Mesenteric fat pad (tissue), 1 donor: Measurements from ENCODE around the gene UGT1A8. TPM values are rescaled to one million over a fixed set of nuclear protein-coding genes. Genes with fewer than 3 reads are reported as not detected.
"Not testable (repeated sequence)": the region's sequence is repeated elsewhere in the genome, so short reads cannot be mapped to it uniquely, and the experiment has no call there.

Experiments used
- DNase-seq: peaks from one replicate; pipeline ENCODE4 v3.0.0-alpha.2; 2020; ENCODE audit warnings: low spot score
- long read RNA-seq: library from polyadenylated mRNA; unstranded; transcript quantifications from one replicate; pipeline ENCODE4 v2.0.0, GENCODE V29; 2020
- total RNA-seq: library from RNA; stranded (reverse); fragmentation: NEBNext Ultra II Directional; extraction: Animal tissue kit (Norgen Biotek cat#: 25700); gene quantifications from one replicate; pipeline ENCODE4 v1.2.1, GENCODE V29; 2021
- donor health status: DM: yes; HTN: yes; CAD: no.

Gene UGT1A8
- total RNA-seq, result not detected
- long read RNA-seq, result 0 reads

DNA sequence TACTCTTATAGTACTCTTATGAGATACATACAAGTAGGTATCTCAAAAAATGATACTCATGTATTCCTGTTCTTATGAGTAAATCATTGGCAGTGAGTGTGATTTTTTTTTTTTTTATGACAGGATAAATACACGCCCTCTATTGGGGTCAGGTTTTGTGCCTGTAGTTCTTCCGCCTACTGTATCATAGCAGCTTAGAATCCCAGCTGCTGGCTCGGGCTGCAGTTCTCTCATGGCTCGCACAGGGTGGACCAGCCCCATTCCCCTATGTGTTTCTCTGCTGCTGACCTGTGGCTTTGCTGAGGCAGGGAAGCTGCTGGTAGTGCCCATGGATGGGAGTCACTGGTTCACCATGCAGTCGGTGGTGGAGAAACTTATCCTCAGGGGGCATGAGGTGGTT is at the start of gene UGT1A8:
UGT1A8 (plus strand) TSS at position 158 of the 400 bp plus-strand sequence; CDS start at position 233, 75 bp downstream.
- not testable (repeated sequence) for DNase-seq

GRCh38 chr2:233571001-233571400 is 46.4 kb upstream of the UGT1A8 start:
- no peak for DNase-seq

DNA sequence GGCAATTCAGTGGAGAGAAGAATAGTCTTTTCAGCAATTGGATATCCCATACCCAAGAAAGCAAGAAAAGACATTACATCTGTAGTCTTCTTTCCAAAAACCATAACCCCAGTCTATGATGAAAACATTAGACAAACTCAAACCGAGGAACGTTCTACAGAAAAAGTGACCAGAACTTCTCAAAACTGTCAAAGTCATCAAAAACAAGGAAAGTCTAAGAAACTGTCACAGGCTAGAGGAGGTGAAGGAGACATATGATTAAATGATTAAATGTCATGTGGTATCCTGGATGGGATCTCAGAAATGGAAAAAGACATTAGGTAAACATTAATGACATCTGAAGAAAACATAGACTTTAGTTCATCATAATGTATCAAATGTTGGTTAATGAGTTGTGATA is 46.0 kb upstream of the UGT1A8 start:
- DNase-seq, result no peak

DNA sequence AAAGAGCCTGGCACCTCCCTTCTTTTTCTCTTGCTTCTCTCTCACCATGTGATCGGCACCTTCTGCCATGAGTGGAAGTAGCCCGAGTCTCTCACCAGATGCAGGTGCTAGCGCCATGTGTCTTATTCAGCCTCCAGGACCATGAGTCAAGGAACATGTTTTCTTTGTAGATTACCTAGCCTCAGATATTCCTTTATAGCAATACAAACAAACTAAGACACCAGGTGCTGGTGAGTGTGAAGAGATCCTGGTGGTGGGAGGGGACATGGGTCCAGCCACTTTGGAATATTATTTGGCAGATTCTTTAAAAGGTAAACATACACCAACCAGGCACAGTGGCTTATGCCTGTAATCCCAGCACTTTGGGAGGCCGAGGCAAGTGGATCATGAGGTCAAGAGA is 45.0 kb upstream of the UGT1A8 start:
- no peak for DNase-seq

- not testable (repeated sequence) for DNase-seq
These were observed 40.1 kb upstream of the UGT1A8 start for GRCh38 chr2:233577341-233577740.

DNA sequence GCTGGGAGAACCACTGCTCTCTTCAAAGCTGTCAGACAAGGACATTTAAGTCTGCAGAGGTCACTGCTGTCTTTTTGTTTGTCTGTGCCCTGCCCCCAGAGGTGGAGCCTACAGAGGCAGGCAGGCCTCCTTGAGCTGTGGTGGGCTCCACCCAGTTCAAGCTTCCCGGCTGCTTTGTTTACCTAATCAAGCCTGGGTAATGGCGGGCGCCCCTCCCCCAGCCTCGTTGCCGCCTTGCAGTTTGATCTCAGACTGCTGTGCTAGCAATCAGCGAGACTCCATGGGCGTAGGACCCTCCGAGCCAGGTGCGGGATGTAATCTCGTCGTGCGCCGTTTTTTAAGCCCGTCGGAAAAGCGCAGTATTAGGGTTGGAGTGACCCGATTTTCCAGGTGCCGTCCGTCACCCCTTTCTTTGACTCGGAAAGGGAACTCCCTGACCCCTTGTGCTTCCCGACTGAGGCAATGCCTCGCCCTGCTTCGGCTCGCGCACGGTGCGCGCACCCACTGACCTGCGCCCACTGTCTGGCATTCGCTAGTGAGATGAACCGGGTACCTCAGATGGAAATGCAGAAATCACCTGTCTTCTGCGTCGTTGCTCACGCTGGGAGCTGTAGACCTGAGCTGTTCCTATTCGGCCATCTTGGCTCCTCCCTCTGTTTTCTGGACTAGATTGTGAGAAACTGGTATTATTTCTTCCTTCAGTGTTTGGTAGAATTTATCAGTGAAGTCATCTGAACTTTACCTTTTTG is 34.0 kb upstream of the UGT1A8 start:
- DNase-seq, result not testable (repeated sequence)

DNA sequence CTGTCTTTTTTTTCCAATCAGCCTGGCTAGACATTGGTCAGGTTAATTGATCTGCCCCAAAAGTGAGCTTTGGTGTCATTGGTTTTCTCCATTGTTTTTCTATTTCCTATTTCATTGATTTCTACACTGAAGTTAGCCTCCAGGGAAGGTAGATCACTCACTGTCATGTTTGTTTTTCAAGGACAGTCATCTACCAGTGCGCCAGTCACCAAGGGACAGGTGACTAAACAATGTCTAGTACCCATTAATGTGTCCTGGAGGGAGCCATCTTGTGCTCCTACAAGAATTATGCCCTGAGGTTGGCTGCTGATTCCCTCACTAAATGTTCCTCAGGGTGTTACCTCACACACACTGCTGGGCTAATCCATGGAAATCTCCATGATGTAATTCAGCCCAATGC is 33.2 kb upstream of the UGT1A8 start:
- no peak for DNase-seq

DNA sequence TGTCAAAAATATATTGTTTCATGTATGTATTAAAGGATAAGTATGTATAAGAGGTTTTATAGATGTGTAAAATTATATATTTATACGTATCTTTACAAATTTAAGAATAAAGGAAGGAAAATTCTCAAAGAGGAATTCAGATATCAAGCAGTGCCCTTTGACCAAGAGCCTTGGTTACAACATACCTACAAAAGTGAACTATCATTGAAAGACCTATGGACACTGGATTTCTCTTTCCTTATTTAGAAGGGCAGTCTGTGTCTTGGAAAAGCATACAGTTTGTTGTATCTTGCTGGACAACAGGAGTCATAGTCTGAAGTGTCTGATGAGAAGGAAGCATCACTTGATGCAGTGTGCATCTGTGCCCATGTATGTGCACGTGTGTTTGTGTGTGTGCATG is 29.0 kb upstream of the UGT1A8 start:
- DNase-seq, result no peak

DNA sequence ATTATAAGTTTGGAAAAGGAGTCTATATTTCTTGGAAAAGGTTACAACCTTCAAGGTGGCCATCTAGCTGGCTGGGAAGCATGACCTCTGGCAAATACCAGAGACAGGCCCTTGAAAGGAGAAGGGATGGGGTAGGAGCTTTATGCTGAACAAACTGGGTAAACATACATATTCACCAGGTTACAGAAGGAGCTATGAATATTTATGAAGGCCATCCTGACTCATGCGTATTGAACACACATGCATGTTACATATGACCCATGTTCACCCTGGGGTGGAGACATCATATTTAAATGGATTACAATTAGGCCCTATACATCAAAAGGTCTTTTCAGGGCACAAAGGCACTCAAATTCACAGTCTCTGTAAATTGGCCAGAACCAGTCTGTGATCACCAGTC is 24.7 kb upstream of the UGT1A8 start:
- DNase-seq, result not testable (repeated sequence)

GRCh38 chr2:233593201-233593600 is 24.2 kb upstream of the UGT1A8 start:
- DNase-seq, result no peak

DNA sequence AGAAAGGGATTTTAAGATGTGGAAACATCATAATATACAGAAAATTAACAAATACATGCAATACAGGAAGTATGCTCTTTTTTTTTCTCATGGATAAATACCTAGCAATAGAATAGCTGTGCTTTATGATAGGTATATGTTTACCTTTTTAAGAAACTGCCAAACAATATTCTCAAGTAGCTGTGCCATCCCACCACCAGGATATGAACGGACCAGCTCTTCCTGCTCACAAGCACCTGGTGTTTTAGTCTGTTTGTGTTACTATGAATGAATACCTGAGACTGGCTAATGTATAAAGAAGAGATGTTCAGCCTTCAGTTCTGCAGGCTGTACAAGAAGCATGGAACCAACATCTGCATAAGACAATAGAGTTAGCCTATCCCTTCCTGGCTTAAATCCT is 19.9 kb upstream of the UGT1A8 start:
- DNase-seq, result no peak

DNA sequence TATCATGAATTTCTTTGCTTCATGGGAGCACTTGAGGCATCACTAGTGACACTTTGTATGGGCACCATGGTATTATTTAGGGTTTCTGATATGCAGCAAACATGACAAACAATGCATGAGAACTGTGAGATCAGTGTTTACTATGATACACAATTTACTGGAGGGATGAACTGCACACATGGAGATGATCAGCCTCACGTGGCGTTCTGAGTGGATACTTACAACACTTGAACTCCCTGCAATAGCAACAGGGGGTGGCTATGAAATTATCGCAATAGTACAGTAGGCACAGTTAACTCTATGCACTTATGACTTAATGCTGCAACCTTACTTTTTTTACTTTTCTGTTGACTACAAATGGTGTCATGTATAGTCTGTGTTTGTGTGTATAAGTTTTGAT is 18.5 kb upstream of the UGT1A8 start:
- no peak for DNase-seq

DNA sequence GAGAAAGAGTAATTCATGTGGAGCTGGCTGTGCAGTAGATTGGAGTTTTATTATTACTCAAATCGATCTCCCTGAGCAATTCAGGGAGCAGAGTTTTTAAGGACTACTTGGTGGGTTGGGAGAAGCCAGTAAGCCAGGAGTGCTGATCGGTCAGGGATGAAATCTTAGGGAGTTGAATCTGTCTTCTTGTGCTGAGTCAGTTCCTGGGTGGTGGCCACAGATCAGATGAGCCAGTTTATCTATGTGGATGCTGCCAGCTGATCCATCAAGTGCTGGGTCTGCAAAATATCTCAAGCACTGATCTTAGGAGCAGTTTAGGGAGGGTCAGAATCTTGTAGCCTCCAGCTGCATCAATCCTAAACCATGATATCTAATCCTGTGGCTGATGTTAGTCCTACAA is 17.0 kb upstream of the UGT1A8 start:
- DNase-seq, result no peak

- DNase-seq, result no peak
These were observed 15.4 kb upstream of the UGT1A8 start for GRCh38 chr2:233602076-233602475.

DNA sequence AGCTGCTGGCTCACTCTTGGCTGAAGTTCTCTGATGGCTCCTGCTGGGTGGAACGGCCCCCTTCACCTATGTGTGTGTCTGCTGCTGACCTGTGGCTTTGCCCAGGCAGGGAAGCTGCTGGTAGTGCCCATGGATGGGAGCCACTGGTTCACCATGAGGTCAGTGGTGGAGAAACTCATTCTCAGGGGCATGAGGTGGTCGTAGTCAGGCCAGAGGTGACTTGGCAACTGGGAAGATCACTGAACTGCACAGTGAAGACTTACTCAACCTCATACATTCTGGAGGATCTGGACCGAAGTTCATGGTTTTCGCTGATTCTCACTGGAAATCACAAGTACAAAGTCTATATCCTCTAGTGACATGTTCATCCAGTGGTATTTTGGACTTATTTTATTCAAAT is 13.9 kb upstream of the UGT1A8 start:
- no peak for DNase-seq

DNA sequence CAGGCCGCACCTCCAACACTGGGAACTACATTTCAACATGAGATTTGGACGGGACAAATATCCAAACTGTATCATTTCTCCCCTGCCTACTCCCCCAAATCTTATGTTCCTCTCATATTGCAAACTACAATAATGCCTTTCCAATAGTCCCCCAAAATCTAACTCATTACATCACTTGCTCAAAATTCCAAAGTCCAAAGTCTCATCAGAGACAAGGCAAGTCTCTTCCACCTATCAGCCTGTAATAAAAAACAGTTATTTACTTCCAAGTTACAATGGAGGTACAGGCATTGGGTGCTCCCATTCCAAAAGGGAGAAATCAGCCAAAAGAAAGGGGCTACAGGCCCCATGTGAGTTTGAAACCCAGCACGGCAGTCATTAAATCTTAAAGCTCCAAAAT is 12.6 kb upstream of the UGT1A8 start:
- DNase-seq, result no peak

- no peak for DNase-seq
These were observed 11.8 kb upstream of the UGT1A8 start for GRCh38 chr2:233605680-233606079.

- DNase-seq, result no peak
These were observed 6.1 kb upstream of the UGT1A8 start for GRCh38 chr2:233611284-233611683.

DNA sequence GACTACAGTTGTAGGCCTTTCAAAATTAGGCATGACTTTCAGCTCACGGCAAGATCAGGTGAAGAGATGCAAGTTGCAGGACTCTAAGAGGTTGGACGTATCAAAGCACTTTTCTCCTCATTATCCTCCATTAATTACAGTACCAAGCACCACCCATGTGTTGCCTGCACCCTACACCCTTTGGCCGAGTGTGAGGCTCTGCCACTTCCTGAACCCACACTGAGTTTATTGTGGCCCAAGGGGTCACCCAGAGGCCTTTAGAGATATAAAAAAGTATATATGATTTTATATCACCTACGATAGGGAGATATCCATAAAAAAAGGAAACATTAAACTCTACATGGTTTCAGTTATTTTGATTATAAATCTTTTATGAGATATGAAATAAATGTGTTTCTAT is 2.8 kb downstream of the UGT1A8 start:
- DNase-seq, result no peak

DNA sequence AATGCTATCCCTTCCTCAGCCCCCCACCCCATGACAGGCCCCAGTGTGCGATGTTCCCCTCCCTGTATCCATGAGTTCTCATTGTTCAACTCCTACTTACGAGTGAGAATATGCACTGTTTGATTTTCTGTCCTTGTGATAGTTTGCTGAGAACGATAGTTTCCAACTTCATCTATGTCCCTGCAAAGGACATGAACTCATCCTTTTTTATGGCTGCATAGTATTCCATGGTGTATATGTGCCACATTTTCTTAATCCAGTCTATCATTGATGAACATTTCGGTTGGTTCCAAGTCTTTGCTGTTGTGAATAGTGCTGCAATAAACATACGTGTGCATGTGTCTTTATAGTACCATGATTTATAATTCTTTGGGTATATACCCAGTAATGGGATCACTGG is 4.4 kb downstream of the UGT1A8 start:
- not testable (repeated sequence) for DNase-seq

DNA sequence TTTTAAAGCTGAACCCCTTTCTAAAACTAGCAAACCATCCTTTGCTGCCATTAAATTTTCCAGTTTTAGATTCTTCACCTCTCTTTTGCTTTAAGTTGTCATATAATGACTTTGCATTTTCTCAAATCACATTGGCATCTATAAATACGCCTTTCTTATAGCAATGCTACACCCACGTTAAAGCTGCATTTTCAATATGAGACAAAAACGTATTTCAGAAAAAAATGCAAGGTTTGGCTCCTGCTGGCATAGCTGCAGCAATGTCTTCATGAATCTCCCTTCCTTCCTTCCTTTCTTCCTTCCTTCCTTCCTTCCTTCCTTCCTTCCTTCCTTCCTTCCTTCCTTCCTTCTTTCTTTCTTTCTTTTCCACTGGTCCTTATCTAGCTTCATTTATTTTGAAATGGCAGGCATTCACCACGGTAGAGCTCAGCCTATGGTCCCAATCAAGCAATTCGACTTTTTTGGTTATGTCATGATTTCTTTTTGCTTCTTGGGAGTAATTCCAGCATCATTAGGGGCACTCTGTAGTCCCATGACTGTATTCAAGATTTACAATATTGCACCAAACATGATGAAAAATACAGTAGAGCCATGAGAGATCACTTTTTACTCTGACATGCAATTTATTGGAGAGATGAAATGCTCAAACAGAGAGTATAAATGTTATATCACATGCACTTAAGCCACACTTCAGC is 10.0 kb downstream of the UGT1A8 start:
- DNase-seq, result no peak

DNA sequence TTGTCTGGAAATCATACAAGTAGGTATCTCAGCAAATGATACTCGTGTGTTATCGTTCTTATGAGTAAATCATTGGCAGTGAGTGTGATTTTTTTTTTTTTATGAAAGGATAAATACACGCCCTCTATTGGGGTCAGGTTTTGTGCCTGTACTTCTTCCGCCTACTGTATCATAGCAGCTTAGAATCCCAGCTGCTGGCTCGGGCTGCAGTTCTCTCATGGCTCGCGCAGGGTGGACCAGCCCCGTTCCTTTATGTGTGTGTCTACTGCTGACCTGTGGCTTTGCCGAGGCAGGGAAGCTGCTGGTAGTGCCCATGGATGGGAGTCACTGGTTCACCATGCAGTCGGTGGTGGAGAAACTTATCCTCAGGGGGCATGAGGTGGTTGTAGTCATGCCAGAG is 18.9 kb downstream of the UGT1A8 start, which contains the start of gene UGT1A10:
UGT1A10 (plus strand) TSS at position 143 of the 400 bp plus-strand sequence; CDS start at position 218, 75 bp downstream.
- DNase-seq, result not testable (repeated sequence)

GRCh38 chr2:233638836-233639235 is 21.4 kb downstream of the UGT1A8 start:
- no peak for DNase-seq
